Astrocyte (in vitro differentiated cells and primary cell): Measurements from ENCODE around the gene GAB1. TPM values are rescaled to one million over a fixed set of nuclear protein-coding genes. Genes with fewer than 3 reads are reported as not detected.

Source experiments
- DNase-seq: peaks from one replicate; pipeline ENCODE4 v3.0.0-alpha.2; 2010; ENCODE audit warnings: low read depth
- FAIRE-seq: peaks from 2 replicates; lab custom pipeline; 2011; peaks lifted over from hg19 to GRCh38; lab: Jason Lieb, UNC
- H2AFZ ChIP-seq: 2 replicates; pipeline ENCODE4 v1.6.0; 2012; ENCODE audit warnings: low read depth, low read length, inconsistent platforms
- H3K27ac ChIP-seq: 2 replicates; pipeline ENCODE4 v1.5.1; 2011; ENCODE audit warnings: low read depth, low read length, inconsistent platforms
- H3K27me3 ChIP-seq: 2 replicates; pipeline ENCODE4 v1.6.0; 2011; ENCODE audit warnings: low read length, inconsistent platforms; ENCODE audit not compliant: insufficient read depth
- H3K36me3 ChIP-seq: 2 replicates; pipeline ENCODE4 v1.5.1; 2011; ENCODE audit warnings: low read length, inconsistent platforms; ENCODE audit not compliant: insufficient read depth
- H3K4me1 ChIP-seq: 2 replicates; pipeline ENCODE4 v1.5.1; 2011; ENCODE audit warnings: low read length, inconsistent platforms; ENCODE audit not compliant: insufficient read depth
- H3K4me2 ChIP-seq: 2 replicates; pipeline ENCODE4 v1.6.0; 2012; ENCODE audit warnings: low read length, inconsistent platforms
- H3K4me3 ChIP-seq: 2 replicates; pipeline ENCODE4 v1.5.1; 2011; ENCODE audit warnings: low read depth, mild to moderate bottlenecking, low read length, inconsistent platforms; ENCODE audit not compliant: insufficient read depth
- H3K79me2 ChIP-seq: 2 replicates; pipeline ENCODE4 v1.6.0; 2012; ENCODE audit warnings: mild to moderate bottlenecking, low read length, inconsistent platforms; ENCODE audit not compliant: insufficient read depth
- H3K9ac ChIP-seq: 2 replicates; pipeline ENCODE4 v1.6.0; 2012; ENCODE audit warnings: mild to moderate bottlenecking, low read length, inconsistent platforms
- H3K9me3 ChIP-seq: 2 replicates; pipeline ENCODE4 v1.5.1; 2012; ENCODE audit warnings: low read depth, mild to moderate bottlenecking, low read length, inconsistent platforms; ENCODE audit not compliant: insufficient read depth
- H4K20me1 ChIP-seq: 2 replicates; pipeline ENCODE4 v1.6.0; 2012; ENCODE audit warnings: low read length, inconsistent platforms; ENCODE audit not compliant: insufficient read depth
- H3K27ac Mint-ChIP-seq: one replicate; pipeline ENCODE4 v1.8.0; 2021; ENCODE audit warnings: mild to moderate bottlenecking, mixed read lengths; ENCODE audit not compliant: unreplicated experiment
- H3K27me3 Mint-ChIP-seq: one replicate; pipeline ENCODE4 v1.8.0; 2021; ENCODE audit warnings: low read depth, mixed read lengths; ENCODE audit not compliant: unreplicated experiment
- H3K36me3 Mint-ChIP-seq: one replicate; pipeline ENCODE4 v1.8.0; 2021; ENCODE audit warnings: low read depth, mixed read lengths; ENCODE audit not compliant: unreplicated experiment
- H3K4me1 Mint-ChIP-seq: one replicate; pipeline ENCODE4 v1.8.0; 2021; ENCODE audit warnings: low read depth, mixed read lengths; ENCODE audit not compliant: unreplicated experiment
- H3K4me3 Mint-ChIP-seq: one replicate; pipeline ENCODE4 v1.8.0; 2021; ENCODE audit warnings: mild to moderate bottlenecking, moderate library complexity, mixed read lengths; ENCODE audit not compliant: unreplicated experiment
- H3K9me3 Mint-ChIP-seq: one replicate; pipeline ENCODE4 v1.8.0; 2021; ENCODE audit warnings: mild to moderate bottlenecking, mixed read lengths; ENCODE audit not compliant: unreplicated experiment
- EZH2 ChIP-seq: IDR thresholded peaks from 2 replicates; pipeline ENCODE4 v1.6.1; 2012; ENCODE audit warnings: mild to moderate bottlenecking, low read length, inconsistent platforms; ENCODE audit not compliant: insufficient read depth
- total RNA-seq: library from RNA; stranded (reverse); gene quantifications from 2 replicates; pipeline ENCODE4 v1.2.1, GENCODE V29; 2021
- TF ChIP-seq, protein P1 (sequence below): IDR thresholded peaks from 2 replicates; pipeline ENCODE4 v1.5.1; 2011; ENCODE audit warnings: low read depth, mild to moderate bottlenecking, inconsistent platforms, low read length, moderate library complexity; ENCODE audit not compliant: insufficient read depth

GAB1 gene
- total RNA-seq, 1 donor from 2014 or later, result 12.4 TPM

GRCh38 chr4:143399113-143399949, 62.7 kb downstream of the GAB1 start:
- DNase-seq, result no peak
- Histone ChIP-seq H3K36me3 (no peaks in the 10 kb centered on the region), H4K20me1 (no peaks in the 10 kb centered on the region), H3K4me3 (no peak overlapping the region), H3K4me1 (peaks cover 11% of the 10 kb centered on the region), H3K9ac (no peak overlapping the region), H3K79me2 (peaks cover 2% of the 10 kb centered on the region), H2AFZ (no peak overlapping the region), H3K4me2 (no peak overlapping the region), H3K27ac (no peak overlapping the region), H3K27me3 (no peaks in the 10 kb centered on the region), H3K9me3 (no peaks in the 10 kb centered on the region)
- Mint-ChIP-seq H3K9me3 (no peaks in the 10 kb centered on the region), H3K27ac (no peak overlapping the region), H3K4me1 (peaks cover 2% of the 10 kb centered on the region), H3K27me3 (no peaks in the 10 kb centered on the region), H3K4me3 (no peak overlapping the region), H3K36me3 (no peaks in the 10 kb centered on the region)
- FAIRE-seq, result peak; percentile 41
- TF ChIP-seq EZH2, result no peak
- TF ChIP-seq, protein P1, sequence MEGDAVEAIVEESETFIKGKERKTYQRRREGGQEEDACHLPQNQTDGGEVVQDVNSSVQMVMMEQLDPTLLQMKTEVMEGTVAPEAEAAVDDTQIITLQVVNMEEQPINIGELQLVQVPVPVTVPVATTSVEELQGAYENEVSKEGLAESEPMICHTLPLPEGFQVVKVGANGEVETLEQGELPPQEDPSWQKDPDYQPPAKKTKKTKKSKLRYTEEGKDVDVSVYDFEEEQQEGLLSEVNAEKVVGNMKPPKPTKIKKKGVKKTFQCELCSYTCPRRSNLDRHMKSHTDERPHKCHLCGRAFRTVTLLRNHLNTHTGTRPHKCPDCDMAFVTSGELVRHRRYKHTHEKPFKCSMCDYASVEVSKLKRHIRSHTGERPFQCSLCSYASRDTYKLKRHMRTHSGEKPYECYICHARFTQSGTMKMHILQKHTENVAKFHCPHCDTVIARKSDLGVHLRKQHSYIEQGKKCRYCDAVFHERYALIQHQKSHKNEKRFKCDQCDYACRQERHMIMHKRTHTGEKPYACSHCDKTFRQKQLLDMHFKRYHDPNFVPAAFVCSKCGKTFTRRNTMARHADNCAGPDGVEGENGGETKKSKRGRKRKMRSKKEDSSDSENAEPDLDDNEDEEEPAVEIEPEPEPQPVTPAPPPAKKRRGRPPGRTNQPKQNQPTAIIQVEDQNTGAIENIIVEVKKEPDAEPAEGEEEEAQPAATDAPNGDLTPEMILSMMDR, result peak; percentile 82

GRCh38 chr4:143400082-143400481, 63.4 kb downstream of the GAB1 start:
- H3K9me3 Mint-ChIP-seq, result no peaks in the 10 kb centered on the region
- Histone ChIP-seq H4K20me1 (no peaks in the 10 kb centered on the region), H3K4me3 (no peak overlapping the region), H3K9ac (no peak overlapping the region), H3K27me3 (no peaks in the 10 kb centered on the region), H3K79me2 (peaks cover 2% of the 10 kb centered on the region), H3K27ac (no peak overlapping the region), H3K4me2 (no peak overlapping the region), H3K36me3 (no peaks in the 10 kb centered on the region), H3K9me3 (no peaks in the 10 kb centered on the region), H3K4me1 (peaks cover 11% of the 10 kb centered on the region), H2AFZ (no peak overlapping the region)
- FAIRE-seq (no peak), DNase-seq (no peak)
- TF ChIP-seq, protein P1, result no peak
- TF ChIP-seq EZH2, result no peak
- no peak overlapping the region for H3K27ac Mint-ChIP-seq
- H3K4me3 Mint-ChIP-seq, result no peak overlapping the region
- H3K27me3 Mint-ChIP-seq, result no peaks in the 10 kb centered on the region
- H3K4me1 Mint-ChIP-seq, result peaks cover 2% of the 10 kb centered on the region
- H3K36me3 Mint-ChIP-seq, result no peaks in the 10 kb centered on the region
